ENCODE results near the gene MGRN1. TPM values are rescaled to one million over a fixed set of nuclear protein-coding genes. Genes with fewer than 3 reads are reported as not detected.

MGRN1 gene
- polyA plus RNA-seq (2012; ENCODE audit: insufficient read depth, insufficient read length, low read depth) = 93.3 TPM

DNA sequence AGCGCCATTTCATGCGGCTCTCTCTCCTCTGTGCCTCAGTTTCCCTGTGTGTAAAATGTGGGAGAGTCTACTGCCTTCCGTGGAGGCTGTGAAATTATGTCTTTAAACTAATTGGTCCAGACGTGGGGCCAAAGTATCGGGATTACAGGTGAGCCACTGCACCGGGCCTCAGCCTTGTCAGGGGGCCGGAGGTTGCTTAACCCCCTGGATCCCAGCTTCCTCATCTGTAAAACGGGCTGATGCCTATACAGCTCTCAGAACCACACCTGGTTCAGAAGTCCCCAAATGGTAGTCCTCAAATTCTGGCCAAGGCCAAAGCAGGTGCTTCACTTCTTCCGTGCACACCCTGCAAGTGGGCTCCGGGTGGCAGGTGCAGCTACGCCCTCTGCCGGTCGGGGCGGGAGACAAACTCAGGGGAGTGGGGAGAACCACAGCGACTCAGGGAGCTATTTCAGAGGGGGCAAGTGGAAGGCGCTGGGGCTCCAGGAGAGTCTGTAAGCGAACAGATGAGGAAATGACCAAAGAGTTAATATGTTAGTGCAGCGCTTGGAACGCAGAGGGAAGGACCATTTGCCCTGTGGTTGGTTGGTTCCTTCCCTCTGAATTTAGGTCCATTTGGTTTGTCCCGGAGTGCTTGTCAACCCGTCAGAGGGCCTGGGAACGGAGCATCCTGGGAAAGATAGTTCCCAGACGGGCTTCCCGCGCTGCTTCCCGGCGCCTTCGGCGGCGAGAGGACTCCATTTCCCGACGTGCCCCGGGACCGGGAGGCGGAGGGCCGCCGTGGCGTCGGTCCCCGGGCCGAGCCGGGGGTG lies at the start of gene MGRN1:
MGRN1 (plus strand) TSS at position 812 of the 812 bp plus-strand sequence. CDS start 135 bp downstream, outside the sequence.
- Histone ChIP-seq H3K27me3 (no peaks in the 10 kb centered on the region), H3K9me3 (no peaks in the 10 kb centered on the region), H3K4me1 (no peaks in the 10 kb centered on the region), H3K4me3 (ENCODE audit: low read depth, low read length) (peak within 1 kb of the TSS; percentile 94), H3K36me3 (peaks cover 4% of the 10 kb centered on the region; the same call in 1 of the 2 replicates)
- TF ChIP-seq, protein P1, sequence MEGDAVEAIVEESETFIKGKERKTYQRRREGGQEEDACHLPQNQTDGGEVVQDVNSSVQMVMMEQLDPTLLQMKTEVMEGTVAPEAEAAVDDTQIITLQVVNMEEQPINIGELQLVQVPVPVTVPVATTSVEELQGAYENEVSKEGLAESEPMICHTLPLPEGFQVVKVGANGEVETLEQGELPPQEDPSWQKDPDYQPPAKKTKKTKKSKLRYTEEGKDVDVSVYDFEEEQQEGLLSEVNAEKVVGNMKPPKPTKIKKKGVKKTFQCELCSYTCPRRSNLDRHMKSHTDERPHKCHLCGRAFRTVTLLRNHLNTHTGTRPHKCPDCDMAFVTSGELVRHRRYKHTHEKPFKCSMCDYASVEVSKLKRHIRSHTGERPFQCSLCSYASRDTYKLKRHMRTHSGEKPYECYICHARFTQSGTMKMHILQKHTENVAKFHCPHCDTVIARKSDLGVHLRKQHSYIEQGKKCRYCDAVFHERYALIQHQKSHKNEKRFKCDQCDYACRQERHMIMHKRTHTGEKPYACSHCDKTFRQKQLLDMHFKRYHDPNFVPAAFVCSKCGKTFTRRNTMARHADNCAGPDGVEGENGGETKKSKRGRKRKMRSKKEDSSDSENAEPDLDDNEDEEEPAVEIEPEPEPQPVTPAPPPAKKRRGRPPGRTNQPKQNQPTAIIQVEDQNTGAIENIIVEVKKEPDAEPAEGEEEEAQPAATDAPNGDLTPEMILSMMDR (IDR thresholded peaks at IDR 0.05; ENCODE audit: low read depth, low read length) = peak; percentile 96
- peak; percentile 97 for DNase-seq

DNA sequence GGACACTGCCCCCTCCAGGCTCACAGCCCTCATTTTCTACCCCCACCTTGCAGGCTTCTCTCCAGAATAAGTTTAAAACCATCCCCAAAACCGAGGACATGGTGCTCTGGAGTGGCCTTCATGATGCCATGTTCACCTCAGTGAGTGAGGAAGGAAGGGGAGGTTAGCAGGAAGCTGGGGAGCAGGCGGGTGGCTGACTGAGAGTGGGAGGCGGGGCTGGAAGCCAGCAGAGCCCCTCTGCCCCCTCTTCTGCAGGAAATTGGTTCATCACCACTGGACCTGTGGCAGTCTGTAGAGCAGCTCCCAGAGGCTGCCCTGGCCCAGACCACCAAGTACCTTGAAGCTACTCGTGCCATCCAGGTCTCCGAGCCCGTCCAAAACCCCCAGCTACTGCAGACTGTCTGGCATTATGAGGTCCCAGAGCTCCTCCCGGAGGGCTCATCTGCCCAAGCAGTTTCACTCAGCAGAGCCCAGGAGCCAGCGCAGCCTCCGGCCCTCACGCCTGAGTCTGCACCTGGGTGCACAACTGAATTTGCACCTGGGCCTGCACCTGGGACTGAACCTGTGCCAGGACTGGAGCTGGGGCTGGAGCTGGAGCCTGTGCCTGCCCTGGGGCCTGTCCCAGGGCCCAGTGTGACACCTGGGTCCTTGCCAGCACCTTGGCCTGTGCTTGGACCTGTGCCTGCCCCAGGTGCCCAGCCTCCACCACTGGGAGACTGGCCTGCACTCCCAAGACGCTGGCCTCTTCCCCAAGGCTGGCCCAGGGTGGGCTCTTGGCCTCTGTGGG lies 49.5 kb upstream of the MGRN1 start:
- no peak for DNase-seq
- Histone ChIP-seq H3K36me3 (no peaks in the 10 kb centered on the region), H3K9me3 (no peaks in the 10 kb centered on the region), H3K27me3 (no peaks in the 10 kb centered on the region), H3K4me3 (ENCODE audit: low read depth, low read length) (no peak overlapping the region), H3K4me1 (no peaks in the 10 kb centered on the region)
- TF ChIP-seq, protein P1 (IDR thresholded peaks at IDR 0.05; ENCODE audit: low read depth, low read length) = no peak

DNA sequence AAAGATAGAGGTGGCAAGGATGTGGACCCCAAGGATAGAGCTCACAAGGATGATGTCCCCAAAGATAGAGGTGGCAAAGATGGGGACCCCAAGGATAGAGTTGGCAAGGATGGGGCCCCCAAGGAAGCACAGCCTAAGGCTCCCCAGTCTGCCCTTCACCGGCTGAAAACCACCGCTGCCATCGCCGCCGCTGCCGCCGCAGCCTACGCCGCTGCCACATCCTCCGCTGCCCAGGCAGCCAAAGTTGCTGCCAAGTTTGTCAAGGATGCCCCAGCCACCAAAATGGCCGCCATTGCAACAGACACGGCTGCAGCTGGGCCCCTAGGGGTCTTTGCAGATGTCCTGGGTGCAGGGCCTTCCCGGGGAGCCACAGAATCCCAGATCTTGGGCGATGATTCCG lies 48.6 kb upstream of the MGRN1 start:
- Histone ChIP-seq H3K4me1 (no peaks in the 10 kb centered on the region), H3K27me3 (no peaks in the 10 kb centered on the region), H3K9me3 (no peaks in the 10 kb centered on the region), H3K4me3 (ENCODE audit: low read depth, low read length) (no peak overlapping the region), H3K36me3 (no peaks in the 10 kb centered on the region)
- TF ChIP-seq, protein P1 (IDR thresholded peaks at IDR 0.05; ENCODE audit: low read depth, low read length) = no peak
- DNase-seq = no peak

DNA sequence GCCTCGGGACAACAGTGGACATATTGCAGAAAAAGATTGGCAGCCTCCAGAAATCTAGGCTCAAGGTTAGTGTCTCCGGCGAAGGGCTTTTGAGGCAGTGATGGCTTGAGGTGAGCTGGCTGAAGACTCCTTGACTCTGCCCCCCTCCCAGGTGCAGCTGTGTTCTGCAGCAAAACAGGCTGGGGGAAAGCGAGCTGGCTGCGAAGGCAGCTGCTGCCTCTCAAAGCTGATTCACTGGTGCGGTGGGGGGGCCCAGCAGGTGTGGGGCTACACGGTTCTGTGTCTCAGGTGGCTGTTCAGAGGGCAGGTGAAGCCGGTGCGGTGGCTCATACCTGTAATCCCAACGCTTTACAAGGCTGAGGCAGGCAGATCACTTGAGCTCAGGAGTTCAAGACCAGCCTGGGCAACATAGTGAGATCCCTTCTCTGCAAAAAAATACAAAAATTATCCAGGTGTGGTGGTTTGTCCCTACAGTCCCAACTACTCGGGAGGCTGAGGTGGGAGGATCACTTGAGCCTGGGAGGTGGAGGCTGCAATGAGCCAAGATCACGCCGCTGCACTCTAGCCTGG lies 45.6 kb upstream of the MGRN1 start:
- no peaks in the 10 kb centered on the region for H3K9me3 ChIP-seq
- H3K36me3 ChIP-seq = no peaks in the 10 kb centered on the region
- H3K4me1 ChIP-seq = no peaks in the 10 kb centered on the region
- TF ChIP-seq, protein P1 (IDR thresholded peaks at IDR 0.05; ENCODE audit: low read depth, low read length) = no peak
- no peak overlapping the region for H3K4me3 ChIP-seq (ENCODE audit: low read depth, low read length)
- H3K27me3 ChIP-seq = no peaks in the 10 kb centered on the region
- DNase-seq = no peak

DNA sequence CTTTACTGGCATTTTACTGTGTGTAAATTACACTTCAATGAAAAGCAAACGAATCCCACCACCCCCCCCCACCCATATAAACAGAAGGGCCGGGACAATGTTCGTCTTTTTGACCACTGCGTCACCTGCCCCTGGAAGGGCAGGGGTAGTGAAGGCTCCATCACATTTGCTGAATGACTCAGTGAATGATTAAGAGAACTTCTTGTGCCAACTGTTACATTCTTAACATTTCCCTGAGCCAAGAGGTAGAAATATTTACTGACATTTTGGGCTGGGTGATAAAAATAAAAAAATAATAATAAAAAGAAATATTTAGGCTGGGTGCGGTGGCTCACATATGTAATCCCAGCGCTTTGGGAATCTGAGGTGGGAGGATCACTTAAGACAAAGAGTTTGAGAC lies 44.4 kb upstream of the MGRN1 start:
- TF ChIP-seq, protein P1 (IDR thresholded peaks at IDR 0.05; ENCODE audit: low read depth, low read length) = no peak
- no peaks in the 10 kb centered on the region for H3K4me1 ChIP-seq
- H3K4me3 ChIP-seq (ENCODE audit: low read depth, low read length) = no peak overlapping the region
- DNase-seq = no peak
- no peaks in the 10 kb centered on the region for H3K36me3 ChIP-seq
- H3K9me3 ChIP-seq = no peaks in the 10 kb centered on the region
- no peaks in the 10 kb centered on the region for H3K27me3 ChIP-seq

All from BE2C (cell line).